ENCODE results near the gene VARS2. TPM values are rescaled to one million over a fixed set of nuclear protein-coding genes. Genes with fewer than 3 reads are reported as not detected.
"Not testable (repeated sequence)": the region's sequence is repeated elsewhere in the genome, so short reads cannot be mapped to it uniquely, and the experiment has no call there.

VARS2 gene
- total and polyA plus RNA-seq, 2 donors (not counting 1 experiment from before 2014, with no cell fraction given): 27.1 to 41.6 TPM

DNA sequence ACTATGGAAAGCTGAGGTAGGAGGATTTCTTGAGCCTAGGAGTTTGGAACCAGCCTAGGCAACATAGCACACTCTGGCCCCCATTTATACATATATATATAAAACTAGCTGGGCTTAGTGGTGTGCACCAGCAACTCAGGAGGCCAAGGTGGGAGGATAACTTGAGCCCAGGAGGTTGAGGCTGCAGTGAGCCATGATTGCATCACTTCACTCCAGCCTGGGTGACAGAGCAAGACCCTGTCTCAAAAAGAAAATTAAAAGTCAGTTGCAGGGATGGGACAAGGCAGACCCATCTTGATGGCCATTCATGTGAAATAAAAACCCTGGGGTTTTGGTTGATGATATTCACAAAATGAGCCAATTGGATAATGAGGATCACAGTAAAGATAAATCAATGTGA lies 12.6 kb upstream of the VARS2 start:
- no peak for ATAC-seq (ENCODE audit: low read depth)
- POLR2A ChIA-PET: no interaction called here
- intact Hi-C loops (cut with micrococcal nuclease): no loop called here

DNA sequence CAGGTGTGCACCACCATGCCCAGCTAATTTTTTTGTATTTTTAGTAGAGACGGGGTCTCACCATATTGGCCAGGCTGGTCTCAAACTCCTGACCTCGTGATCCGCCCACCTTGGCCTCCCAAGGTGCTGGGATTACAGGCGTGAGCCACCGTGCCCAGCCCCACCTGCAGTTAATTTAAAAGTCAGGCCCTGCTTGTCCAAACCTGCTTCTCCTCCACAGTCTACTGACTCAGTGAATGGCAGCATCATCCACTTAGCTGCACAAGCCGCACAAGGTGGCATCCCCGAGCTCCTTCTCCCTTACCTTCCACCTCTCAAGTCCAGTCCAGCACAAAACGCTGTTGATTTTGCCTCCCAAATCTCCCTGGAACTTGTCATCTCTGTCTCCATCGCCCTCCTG lies 11.8 kb upstream of the VARS2 start:
- intact Hi-C loops (cut with micrococcal nuclease); H3K79me2 ChIP-seq (ENCODE audit: control insufficient read depth, insufficient read depth, low read length); POLR2A ChIA-PET; ATAC-seq (ENCODE audit: low read depth); H3K9me3 Mint-ChIP-seq (ENCODE audit: insufficient read depth); H3K27me3 Mint-ChIP-seq; H3K4me3 Mint-ChIP-seq; H4K20me1 ChIP-seq (ENCODE audit: control insufficient read depth, insufficient read depth, low read length, poor library complexity, severe bottlenecking); CTCF ChIA-PET; H3K9me3 ChIP-seq (ENCODE audit: control extremely low read depth in 1 of 3, control insufficient read depth in 2 of 3, insufficient read depth in 1 of 3, low read length in 2 of 3); H3K4me3 ChIP-seq (ENCODE audit: control extremely low read depth in 1 of 5, extremely low read depth in 1 of 5, insufficient read depth in 1 of 5, low read depth in 2 of 5, low read length in 4 of 5); H3K27me3 ChIP-seq (replicated peaks in 1 of 4; ENCODE audit: control extremely low read depth in 1 of 4, control insufficient read depth in 3 of 4, insufficient read depth in 4 of 4, low read length in 3 of 4); DNase-seq; H3K9ac ChIP-seq (ENCODE audit: low read length): not testable (repeated sequence)
- Histone ChIP-seq H2AFZ (ENCODE audit: insufficient read depth, low read depth, low read length, poor library complexity, severe bottlenecking) (peak overlapping the region; percentile 5), H3K4me2 (replicated peaks; ENCODE audit: low read depth, low read length, poor library complexity, severe bottlenecking) (peak overlapping the region; percentile 39), H3K4me1 (ENCODE audit: control insufficient read depth in 2 of 2, insufficient read depth in 2 of 2, low read length in 2 of 2) (peaks cover 17 to 22% of the 10 kb centered on the region in 2 donors), H3K36me3 (replicated peaks in 1 of 2; ENCODE audit: control extremely low read depth in 1 of 2, control insufficient read depth in 1 of 2, extremely low read depth in 1 of 2, insufficient read depth in 2 of 2, low read length in 1 of 2) (peaks cover 0 to 23% of the 10 kb centered on the region in 2 experiments), H3K27ac (ENCODE audit: low read length in 2 of 2) (peak overlapping the region in 1 of 2 donors; percentile 10)
- Mint-ChIP-seq H3K27ac (peak overlapping the region; percentile 8), H3K4me1 (peaks cover 16% of the 10 kb centered on the region)
- whole genome bisulfite sequencing (ENCODE audit: insufficient coverage): 93% methylated on average over 8 of the region's 9 CpGs

More for the DNA sequence above, 12.6 kb upstream of the VARS2 start:
- no peaks in the 10 kb centered on the region for H4K20me1 ChIP-seq (ENCODE audit: control insufficient read depth, insufficient read depth, low read length, poor library complexity, severe bottlenecking)
- no peak overlapping the region for H3K4me3 ChIP-seq (ENCODE audit: control extremely low read depth in 1 of 5, extremely low read depth in 1 of 5, insufficient read depth in 1 of 5, low read depth in 2 of 5, low read length in 4 of 5)
- H2AFZ ChIP-seq (ENCODE audit: insufficient read depth, low read depth, low read length, poor library complexity, severe bottlenecking): no peak overlapping the region
- H3K79me2 ChIP-seq (ENCODE audit: control insufficient read depth, insufficient read depth, low read length): no peaks in the 10 kb centered on the region
- TF ChIP-seq, protein P1, sequence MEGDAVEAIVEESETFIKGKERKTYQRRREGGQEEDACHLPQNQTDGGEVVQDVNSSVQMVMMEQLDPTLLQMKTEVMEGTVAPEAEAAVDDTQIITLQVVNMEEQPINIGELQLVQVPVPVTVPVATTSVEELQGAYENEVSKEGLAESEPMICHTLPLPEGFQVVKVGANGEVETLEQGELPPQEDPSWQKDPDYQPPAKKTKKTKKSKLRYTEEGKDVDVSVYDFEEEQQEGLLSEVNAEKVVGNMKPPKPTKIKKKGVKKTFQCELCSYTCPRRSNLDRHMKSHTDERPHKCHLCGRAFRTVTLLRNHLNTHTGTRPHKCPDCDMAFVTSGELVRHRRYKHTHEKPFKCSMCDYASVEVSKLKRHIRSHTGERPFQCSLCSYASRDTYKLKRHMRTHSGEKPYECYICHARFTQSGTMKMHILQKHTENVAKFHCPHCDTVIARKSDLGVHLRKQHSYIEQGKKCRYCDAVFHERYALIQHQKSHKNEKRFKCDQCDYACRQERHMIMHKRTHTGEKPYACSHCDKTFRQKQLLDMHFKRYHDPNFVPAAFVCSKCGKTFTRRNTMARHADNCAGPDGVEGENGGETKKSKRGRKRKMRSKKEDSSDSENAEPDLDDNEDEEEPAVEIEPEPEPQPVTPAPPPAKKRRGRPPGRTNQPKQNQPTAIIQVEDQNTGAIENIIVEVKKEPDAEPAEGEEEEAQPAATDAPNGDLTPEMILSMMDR (IDR thresholded peaks at IDR 0.05): no peak
- no peak for TF ChIP-seq EZH2 (IDR thresholded peaks at IDR 0.05; ENCODE audit: borderline replicate concordance, insufficient read depth, low read depth, low read length, poor library complexity, severe bottlenecking)
- no peak overlapping the region for H3K9ac ChIP-seq (ENCODE audit: low read length)
- H3K27me3 ChIP-seq (replicated peaks in 1 of 4; ENCODE audit: control extremely low read depth in 1 of 4, control insufficient read depth in 3 of 4, insufficient read depth in 4 of 4, low read length in 3 of 4): no peaks in the 10 kb centered on the region
- peaks cover 17 to 22% of the 10 kb centered on the region in 2 donors for H3K4me1 ChIP-seq (ENCODE audit: control insufficient read depth in 2 of 2, insufficient read depth in 2 of 2, low read length in 2 of 2)
- no peaks in the 10 kb centered on the region for H3K27me3 Mint-ChIP-seq
- no peak overlapping the region for H3K4me2 ChIP-seq (replicated peaks; ENCODE audit: low read depth, low read length, poor library complexity, severe bottlenecking)
- H3K4me3 Mint-ChIP-seq: no peak overlapping the region
- no peaks in the 10 kb centered on the region for H3K9me3 ChIP-seq (ENCODE audit: control extremely low read depth in 1 of 3, control insufficient read depth in 2 of 3, insufficient read depth in 1 of 3, low read length in 2 of 3)
- no peak overlapping the region for H3K27ac ChIP-seq (ENCODE audit: low read length in 2 of 2)
- no peak for DNase-seq
- H3K4me1 Mint-ChIP-seq: peaks cover 15% of the 10 kb centered on the region
- peaks cover 0 to 27% of the 10 kb centered on the region in 2 experiments for H3K36me3 ChIP-seq (replicated peaks in 1 of 2; ENCODE audit: control extremely low read depth in 1 of 2, control insufficient read depth in 1 of 2, extremely low read depth in 1 of 2, insufficient read depth in 2 of 2, low read length in 1 of 2)
- no peak overlapping the region for H3K27ac Mint-ChIP-seq
- CTCF ChIA-PET: interaction anchor here (1.2 kb wide), 1 partner anchor 13 kb away, joined by 3 read pairs; the partner anchor contains the start of gene VARS2
- H3K9me3 Mint-ChIP-seq (ENCODE audit: insufficient read depth): no peaks in the 10 kb centered on the region

All from B cell (primary cell).